Astrocyte of the spinal cord (primary cell): ENCODE results near the gene GET3.
A peak's percentile ranks its signal among the peaks of the same experiment; 100 is the strongest.

ENCODE experiments used
- DNase-seq: peaks from one replicate; pipeline ENCODE4 v3.0.0; 2011; ENCODE audit warnings: low read depth, low spot score
- H3K4me3 ChIP-seq: 2 replicates; pipeline ENCODE4 v1.5.1; 2011; ENCODE audit warnings: low read depth, mild to moderate bottlenecking, low read length, moderate library complexity
- CTCF ChIP-seq: IDR thresholded peaks from 2 replicates; pipeline ENCODE4 v1.5.1; 2012; ENCODE audit warnings: low read depth, mild to moderate bottlenecking, low read length, inconsistent platforms
- in situ Hi-C: cut with HindIII; loops from 2 replicates; pipeline ENCODE4 v1.10.0; 2017; ENCODE audit warnings: low sequenced_read_pairs

GET3 gene

GRCh38 chr19:12763100-12763499 is 25.8 kb downstream of the GET3 start:
- DNase-seq = no peak
- in situ Hi-C loops = no loop called here
- no peak overlapping the region for H3K4me3 ChIP-seq
- TF ChIP-seq CTCF = no peak

GRCh38 chr19:12764698-12765097 is 27.4 kb downstream of the GET3 start:
- H3K4me3 ChIP-seq = no peak overlapping the region
- in situ Hi-C loops = no loop called here
- DNase-seq = no peak
- TF ChIP-seq CTCF = no peak

GRCh38 chr19:12766051-12766521 is 28.8 kb downstream of the GET3 start:
- TF ChIP-seq CTCF = peak; percentile 82
- peak overlapping the region; percentile 44 for H3K4me3 ChIP-seq
- in situ Hi-C loops = no loop called here
- DNase-seq = peak; percentile 82

GRCh38 chr19:12767150-12767549 is 29.9 kb downstream of the GET3 start:
- no peak overlapping the region for H3K4me3 ChIP-seq
- in situ Hi-C loops = no loop called here
- no peak for DNase-seq
- TF ChIP-seq CTCF = no peak

GRCh38 chr19:12767666-12768065 is 30.4 kb downstream of the GET3 start:
- H3K4me3 ChIP-seq = no peak overlapping the region
- in situ Hi-C loops = no loop called here
- TF ChIP-seq CTCF = no peak
- DNase-seq = no peak

- H3K4me3 ChIP-seq = no peak overlapping the region
- in situ Hi-C loops = no loop called here
- no peak for DNase-seq
- TF ChIP-seq CTCF = no peak
Measured at GRCh38 chr19:12769689-12770088, 32.4 kb downstream of the GET3 start.

- no peak overlapping the region for H3K4me3 ChIP-seq
Measured at GRCh38 chr19:12770922-12771321, 33.6 kb downstream of the GET3 start.

More at GRCh38 chr19:12770922-12771321, 33.6 kb downstream of the GET3 start:
- no peak for TF ChIP-seq CTCF
- DNase-seq = no peak
- in situ Hi-C loops = no loop called here
